Raji (cell line): ENCODE results near the gene PIGN.
A peak's percentile ranks its signal among the peaks of the same experiment; 100 is the strongest.

Experiments used
- POLR2A ChIP-seq: IDR thresholded peaks from 2 replicates; pipeline ENCODE4 v1.6.1; 2011; ENCODE audit warnings: low read depth, low read length, control low read depth; ENCODE audit not compliant: insufficient read depth

The PIGN gene, protein sequence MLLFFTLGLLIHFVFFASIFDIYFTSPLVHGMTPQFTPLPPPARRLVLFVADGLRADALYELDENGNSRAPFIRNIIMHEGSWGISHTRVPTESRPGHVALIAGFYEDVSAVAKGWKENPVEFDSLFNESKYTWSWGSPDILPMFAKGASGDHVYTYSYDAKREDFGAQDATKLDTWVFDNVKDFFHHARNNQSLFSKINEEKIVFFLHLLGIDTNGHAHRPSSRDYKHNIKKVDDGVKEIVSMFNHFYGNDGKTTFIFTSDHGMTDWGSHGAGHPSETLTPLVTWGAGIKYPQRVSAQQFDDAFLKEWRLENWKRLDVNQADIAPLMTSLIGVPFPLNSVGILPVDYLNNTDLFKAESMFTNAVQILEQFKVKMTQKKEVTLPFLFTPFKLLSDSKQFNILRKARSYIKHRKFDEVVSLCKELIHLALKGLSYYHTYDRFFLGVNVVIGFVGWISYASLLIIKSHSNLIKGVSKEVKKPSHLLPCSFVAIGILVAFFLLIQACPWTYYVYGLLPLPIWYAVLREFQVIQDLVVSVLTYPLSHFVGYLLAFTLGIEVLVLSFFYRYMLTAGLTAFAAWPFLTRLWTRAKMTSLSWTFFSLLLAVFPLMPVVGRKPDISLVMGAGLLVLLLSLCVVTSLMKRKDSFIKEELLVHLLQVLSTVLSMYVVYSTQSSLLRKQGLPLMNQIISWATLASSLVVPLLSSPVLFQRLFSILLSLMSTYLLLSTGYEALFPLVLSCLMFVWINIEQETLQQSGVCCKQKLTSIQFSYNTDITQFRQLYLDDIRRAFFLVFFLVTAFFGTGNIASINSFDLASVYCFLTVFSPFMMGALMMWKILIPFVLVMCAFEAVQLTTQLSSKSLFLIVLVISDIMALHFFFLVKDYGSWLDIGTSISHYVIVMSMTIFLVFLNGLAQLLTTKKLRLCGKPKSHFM

GRCh38 chr18:62186774-62187542 lies at the start of gene PIGN, which contains the start of gene RELCH:
TSS of gene PIGN (minus strand) at chr18:62187056. CDS start at chr18:62161353, 25,703 bp downstream.
TSS of gene RELCH (plus strand) at chr18:62187255. CDS start at chr18:62187506, 251 bp downstream.
- TF ChIP-seq POLR2A, result peak; percentile 94

- no peak for TF ChIP-seq POLR2A
These were observed 49.4 kb upstream of the PIGN start for GRCh38 chr18:62236252-62236651.

DNA sequence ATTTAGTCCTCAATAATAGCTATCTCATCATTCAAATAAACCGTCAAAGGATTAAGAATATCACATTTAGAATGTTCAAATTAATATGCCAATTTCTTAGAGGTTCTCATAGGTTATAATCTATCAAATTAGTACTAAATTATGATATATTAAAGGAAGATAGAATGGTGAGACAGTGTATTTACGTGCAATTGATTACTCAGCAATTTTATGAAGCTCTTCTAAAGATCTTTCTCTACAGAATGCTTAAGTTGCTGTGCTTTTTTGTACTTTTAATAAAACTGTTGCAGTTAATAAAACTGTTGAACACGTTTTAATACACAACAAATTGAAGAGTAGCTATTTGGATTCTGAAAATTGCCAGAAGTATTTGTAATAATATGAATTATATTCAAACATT lies 39.2 kb upstream of the PIGN start:
- no peak for TF ChIP-seq POLR2A

DNA sequence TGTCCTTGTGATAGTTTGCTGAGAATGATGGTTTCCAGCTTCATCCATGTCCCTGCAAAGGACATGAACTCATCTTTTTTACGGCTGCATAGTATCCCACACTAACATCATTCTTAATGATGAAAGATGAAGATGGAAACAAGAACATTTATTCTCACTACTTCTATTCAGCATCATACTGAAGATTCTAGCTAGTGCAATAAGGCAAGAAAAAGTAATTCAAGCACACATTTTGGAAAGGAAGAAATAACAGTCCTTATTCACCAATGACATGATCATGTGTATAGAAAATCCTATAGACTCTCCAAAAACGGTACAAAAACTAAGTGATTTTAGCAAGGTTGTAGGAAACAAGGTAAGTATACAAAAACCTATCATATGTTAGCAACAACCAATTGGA lies 37.4 kb upstream of the PIGN start:
- TF ChIP-seq POLR2A, result no peak

DNA sequence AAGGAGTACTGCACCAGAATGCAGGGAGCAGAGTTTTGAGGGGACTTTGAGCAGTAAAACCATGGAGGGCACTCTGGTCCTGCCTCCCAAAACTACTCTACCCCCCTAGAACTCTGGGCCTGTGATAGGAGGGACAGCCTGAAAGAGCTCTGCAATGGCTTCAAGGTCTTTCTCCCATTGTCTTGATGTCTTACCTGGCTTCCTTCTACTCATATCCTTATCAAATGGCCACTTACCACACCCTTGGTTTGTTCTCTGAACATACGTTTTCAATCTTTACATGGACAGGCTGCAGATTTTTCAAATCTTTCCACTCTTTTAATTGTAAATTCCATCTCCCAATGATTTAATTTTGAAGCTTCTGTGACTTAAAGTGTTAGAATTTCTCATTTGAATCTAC lies 27.9 kb upstream of the PIGN start:
- no peak for TF ChIP-seq POLR2A

DNA sequence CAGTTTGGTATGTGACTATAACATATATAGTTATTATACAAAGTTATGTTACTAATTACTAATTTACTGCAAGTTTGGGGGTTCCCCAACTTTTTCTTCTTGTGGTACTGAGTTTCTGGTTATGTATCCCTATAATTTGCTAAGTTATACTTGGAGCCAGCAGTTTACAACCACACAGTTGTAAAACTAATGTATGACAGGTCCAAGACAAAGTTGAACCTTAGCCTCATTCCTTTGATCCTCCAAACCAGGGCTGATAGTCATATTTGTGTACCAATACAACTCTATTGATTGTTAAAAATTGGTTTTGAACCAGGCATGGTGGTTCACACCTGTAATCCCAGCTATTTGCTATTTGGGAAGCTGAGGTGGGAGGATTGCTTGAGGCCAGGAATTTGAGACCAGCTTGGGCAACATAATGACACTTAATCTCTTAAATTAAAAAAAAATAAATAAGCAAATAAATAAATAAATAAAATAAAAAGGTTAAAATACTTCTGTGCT lies 24.5 kb upstream of the PIGN start:
- no peak for TF ChIP-seq POLR2A

GRCh38 chr18:62210138-62210537 lies 23.3 kb upstream of the PIGN start:
- no peak for TF ChIP-seq POLR2A

GRCh38 chr18:62209046-62209445 lies 22.2 kb upstream of the PIGN start:
- no peak for TF ChIP-seq POLR2A

DNA sequence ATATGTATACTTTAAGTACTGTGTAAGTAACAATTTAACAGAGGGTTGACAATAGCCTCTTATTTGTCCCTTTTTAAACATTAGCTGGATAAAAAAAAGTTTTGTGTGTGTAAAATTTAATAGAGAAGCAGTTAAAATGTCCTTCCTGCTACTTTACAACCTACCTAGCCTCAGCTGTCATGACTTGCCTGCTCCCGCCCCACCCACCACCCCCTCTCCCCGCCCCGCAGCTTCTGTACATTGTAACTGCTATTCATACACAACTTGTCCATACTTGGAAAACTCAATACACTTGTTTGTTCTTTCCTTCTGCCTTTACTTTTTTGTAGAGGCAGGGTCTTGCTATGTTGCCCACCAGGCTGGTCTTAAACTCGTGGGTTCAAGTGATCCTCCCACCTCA lies 19.7 kb upstream of the PIGN start:
- no peak for TF ChIP-seq POLR2A

DNA sequence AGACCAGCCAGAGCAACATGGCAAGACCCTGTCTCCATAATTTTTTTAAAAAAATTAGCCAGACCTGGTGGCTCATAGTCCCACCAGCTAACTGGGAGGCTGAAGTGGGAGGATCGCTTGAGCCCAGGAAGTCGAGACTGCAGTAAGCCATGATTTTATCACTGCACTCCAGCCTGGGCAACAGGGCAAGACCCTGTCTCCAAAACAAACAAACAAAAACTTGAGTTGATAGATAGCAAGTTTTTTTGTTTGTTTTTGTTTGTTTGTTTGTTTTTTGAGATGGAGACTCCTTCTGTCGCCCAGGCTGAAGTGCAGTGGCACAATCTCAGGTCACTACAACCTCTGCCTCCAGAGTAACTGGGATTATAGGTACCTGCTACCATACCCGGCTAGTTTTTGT lies 19.0 kb upstream of the PIGN start:
- TF ChIP-seq POLR2A, result no peak

GRCh38 chr18:62201870-62202269 lies 15.0 kb upstream of the PIGN start:
- TF ChIP-seq POLR2A, result no peak

- no peak for TF ChIP-seq POLR2A
These were observed 13.5 kb upstream of the PIGN start for GRCh38 chr18:62200121-62200914.

- TF ChIP-seq POLR2A, result no peak
These were observed 12.8 kb upstream of the PIGN start for GRCh38 chr18:62199629-62200028.

DNA sequence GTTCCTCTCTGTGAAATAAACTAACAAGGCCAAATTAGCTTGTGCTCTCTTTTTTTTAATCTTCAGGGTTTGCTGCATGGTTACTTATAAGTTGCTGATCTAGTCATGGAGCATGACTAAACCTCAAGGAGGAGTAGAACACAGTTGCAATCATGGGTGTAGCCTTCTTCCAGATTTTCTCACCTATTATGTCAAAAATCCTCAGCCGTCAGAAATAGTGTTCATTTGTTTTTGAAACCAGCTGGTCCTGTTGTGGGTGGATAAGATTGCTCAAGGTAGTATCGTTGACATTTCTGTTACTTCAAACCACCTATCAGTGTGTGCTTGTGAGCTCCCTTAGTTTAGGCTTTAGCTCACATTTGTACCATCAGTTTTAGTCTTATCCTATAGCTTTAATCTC lies 11.4 kb upstream of the PIGN start:
- TF ChIP-seq POLR2A, result no peak
